Measurements from ENCODE around the gene FHOD1. TPM values are rescaled to one million over a fixed set of nuclear protein-coding genes. Genes with fewer than 3 reads are reported as not detected.

The FHOD1 gene
- total RNA-seq, 1 donor from 2014 or later = 50.4 TPM

GRCh38 chr16:67202956-67203493, 44.3 kb downstream of the FHOD1 start:
- Mint-ChIP-seq H3K9me3 (no peaks in the 10 kb centered on the region), H3K4me1 (peaks cover 2% of the 10 kb centered on the region), H3K4me3 (no peak overlapping the region), H3K27me3 (no peaks in the 10 kb centered on the region), H3K36me3 (ENCODE audit: low read depth) (peaks cover 47% of the 10 kb centered on the region), H3K27ac (no peak overlapping the region)
- TF ChIP-seq, protein P1, sequence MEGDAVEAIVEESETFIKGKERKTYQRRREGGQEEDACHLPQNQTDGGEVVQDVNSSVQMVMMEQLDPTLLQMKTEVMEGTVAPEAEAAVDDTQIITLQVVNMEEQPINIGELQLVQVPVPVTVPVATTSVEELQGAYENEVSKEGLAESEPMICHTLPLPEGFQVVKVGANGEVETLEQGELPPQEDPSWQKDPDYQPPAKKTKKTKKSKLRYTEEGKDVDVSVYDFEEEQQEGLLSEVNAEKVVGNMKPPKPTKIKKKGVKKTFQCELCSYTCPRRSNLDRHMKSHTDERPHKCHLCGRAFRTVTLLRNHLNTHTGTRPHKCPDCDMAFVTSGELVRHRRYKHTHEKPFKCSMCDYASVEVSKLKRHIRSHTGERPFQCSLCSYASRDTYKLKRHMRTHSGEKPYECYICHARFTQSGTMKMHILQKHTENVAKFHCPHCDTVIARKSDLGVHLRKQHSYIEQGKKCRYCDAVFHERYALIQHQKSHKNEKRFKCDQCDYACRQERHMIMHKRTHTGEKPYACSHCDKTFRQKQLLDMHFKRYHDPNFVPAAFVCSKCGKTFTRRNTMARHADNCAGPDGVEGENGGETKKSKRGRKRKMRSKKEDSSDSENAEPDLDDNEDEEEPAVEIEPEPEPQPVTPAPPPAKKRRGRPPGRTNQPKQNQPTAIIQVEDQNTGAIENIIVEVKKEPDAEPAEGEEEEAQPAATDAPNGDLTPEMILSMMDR (IDR thresholded peaks at IDR 0.05) = no peak
- intact Hi-C loops (cut with micrococcal nuclease) = no loop called here
- DNase-seq = no peak
- ChIA-PET CTCF (no interaction called here), POLR2A (no interaction called here)
- no peak for ATAC-seq (ENCODE audit: low read depth)

DNA sequence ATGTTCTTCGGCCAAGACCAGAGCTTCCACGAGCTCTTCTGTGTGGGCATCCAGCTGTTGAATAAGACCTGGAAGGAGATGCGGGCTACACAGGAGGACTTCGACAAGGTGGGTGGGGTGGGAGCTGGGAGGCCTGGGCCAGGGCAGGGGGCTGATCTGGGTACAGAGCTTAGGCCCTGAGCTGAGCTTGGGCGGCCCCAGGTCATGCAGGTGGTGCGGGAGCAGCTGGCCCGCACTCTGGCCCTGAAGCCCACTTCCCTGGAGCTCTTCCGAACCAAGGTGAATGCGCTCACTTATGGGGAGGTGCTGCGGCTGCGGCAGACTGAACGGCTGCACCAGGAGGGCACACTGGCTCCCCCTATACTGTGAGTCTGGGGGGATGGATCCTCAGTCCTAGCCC, 44.9 kb downstream of the FHOD1 start:
- intact Hi-C loops (cut with micrococcal nuclease) = no loop called here
- H3K27me3 Mint-ChIP-seq = no peaks in the 10 kb centered on the region
- ATAC-seq (ENCODE audit: low read depth) (no peak), DNase-seq (no peak)
- peaks cover 53% of the 10 kb centered on the region for H3K36me3 Mint-ChIP-seq (ENCODE audit: low read depth)
- no peak overlapping the region for H3K4me3 Mint-ChIP-seq
- H3K9me3 Mint-ChIP-seq = no peaks in the 10 kb centered on the region
- POLR2A ChIA-PET = no interaction called here
- H3K4me1 Mint-ChIP-seq = peaks cover 2% of the 10 kb centered on the region
- CTCF ChIA-PET = no interaction called here
- no peak overlapping the region for H3K27ac Mint-ChIP-seq
- TF ChIP-seq, protein P1 (IDR thresholded peaks at IDR 0.05) = no peak

DNA sequence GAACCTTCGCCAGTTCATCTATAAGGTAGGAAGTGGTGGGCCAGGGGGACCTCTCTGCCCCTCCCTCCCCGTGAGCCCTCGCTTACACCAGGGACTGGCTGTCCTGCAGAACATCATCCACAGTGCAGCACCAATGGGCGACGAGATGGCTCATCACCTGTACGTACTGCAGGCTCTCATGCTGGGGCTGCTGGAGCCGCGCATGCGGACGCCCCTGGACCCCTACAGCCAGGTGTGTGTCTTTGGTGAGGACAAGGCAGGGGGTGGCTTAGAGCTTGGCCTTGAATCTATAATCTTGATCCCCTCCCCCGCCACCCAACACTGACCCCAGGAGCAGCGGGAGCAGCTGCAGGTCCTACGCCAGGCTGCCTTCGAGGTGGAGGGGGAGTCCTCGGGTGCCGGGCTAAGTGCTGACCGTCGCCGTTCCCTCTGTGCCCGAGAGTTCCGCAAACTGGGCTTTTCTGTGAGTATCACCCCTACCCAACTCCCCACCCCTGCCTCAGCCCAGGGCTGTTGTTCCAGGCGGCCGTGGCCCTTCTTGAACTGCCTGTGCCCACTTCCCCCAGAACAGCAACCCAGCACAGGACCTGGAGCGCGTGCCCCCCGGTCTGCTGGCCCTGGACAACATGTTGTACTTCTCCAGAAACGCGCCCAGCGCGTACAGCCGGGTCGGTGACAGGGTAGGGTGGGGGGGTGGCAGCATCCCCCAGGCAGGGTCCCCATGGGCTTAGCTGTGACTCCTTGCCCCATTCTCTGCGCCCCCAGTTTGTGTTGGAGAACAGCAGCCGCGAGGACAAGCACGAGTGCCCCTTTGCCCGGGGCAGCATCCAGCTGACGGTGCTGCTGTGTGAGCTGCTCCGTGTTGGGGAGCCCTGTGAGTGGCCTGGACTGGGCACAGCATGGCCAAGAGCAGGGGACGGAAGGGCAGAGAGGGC, 45.6 kb downstream of the FHOD1 start:
- TF ChIP-seq, protein P1 (IDR thresholded peaks at IDR 0.05) = no peak
- intact Hi-C loops (cut with micrococcal nuclease) = no loop called here
- ATAC-seq (ENCODE audit: low read depth) (no peak), DNase-seq (no peak)
- Mint-ChIP-seq H3K9me3 (no peaks in the 10 kb centered on the region), H3K27me3 (no peaks in the 10 kb centered on the region), H3K27ac (no peak overlapping the region), H3K4me1 (peaks cover 4% of the 10 kb centered on the region), H3K4me3 (no peak overlapping the region), H3K36me3 (ENCODE audit: low read depth) (peaks cover 59% of the 10 kb centered on the region)
- ChIA-PET CTCF (no interaction called here), POLR2A (no interaction called here)

DNA sequence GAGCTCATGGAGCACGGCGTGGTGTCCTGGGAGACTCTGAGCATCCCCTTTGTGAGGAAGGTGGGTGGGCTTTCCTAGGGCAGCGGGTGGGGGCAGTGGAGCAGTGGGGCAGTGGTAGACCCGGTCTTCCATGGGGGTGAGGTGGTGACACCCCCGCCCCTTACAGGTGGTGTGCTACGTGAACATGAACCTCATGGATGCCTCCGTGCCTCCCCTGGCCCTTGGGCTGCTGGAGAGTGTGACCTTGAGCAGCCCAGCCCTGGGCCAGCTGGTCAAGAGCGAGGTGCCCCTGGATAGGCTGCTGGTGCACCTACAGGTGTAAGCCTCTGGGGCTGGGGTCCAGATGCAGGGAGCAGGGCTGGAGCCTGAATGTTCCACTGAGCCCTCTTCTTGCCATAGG, 46.8 kb downstream of the FHOD1 start:
- ChIA-PET POLR2A (no interaction called here), CTCF (no interaction called here)
- Mint-ChIP-seq H3K27me3 (no peaks in the 10 kb centered on the region), H3K4me1 (peaks cover 8% of the 10 kb centered on the region), H3K36me3 (ENCODE audit: low read depth) (peaks cover 68% of the 10 kb centered on the region), H3K4me3 (no peak overlapping the region), H3K9me3 (no peaks in the 10 kb centered on the region), H3K27ac (no peak overlapping the region)
- DNase-seq = no peak
- intact Hi-C loops (cut with micrococcal nuclease) = no loop called here
- TF ChIP-seq, protein P1 (IDR thresholded peaks at IDR 0.05) = no peak
- ATAC-seq (ENCODE audit: low read depth) = no peak

- TF ChIP-seq, protein P1 (IDR thresholded peaks at IDR 0.05) = no peak
- ATAC-seq (ENCODE audit: low read depth) (peak; percentile 27), DNase-seq (no peak)
- no peaks in the 10 kb centered on the region for H3K9me3 Mint-ChIP-seq
- intact Hi-C loops (cut with micrococcal nuclease) = no loop called here
- peaks cover 75% of the 10 kb centered on the region for H3K36me3 Mint-ChIP-seq (ENCODE audit: low read depth)
- H3K27ac Mint-ChIP-seq = no peak overlapping the region
- no peak overlapping the region for H3K4me3 Mint-ChIP-seq
- ChIA-PET POLR2A (interaction anchor here (0.6 kb wide), 1 partner anchor 151 kb away, joined by 6 read pairs; no protein-coding TSS in a partner anchor), CTCF (no interaction called here)
- no peaks in the 10 kb centered on the region for H3K27me3 Mint-ChIP-seq
- peaks cover 8% of the 10 kb centered on the region for H3K4me1 Mint-ChIP-seq
These were observed 47.5 kb downstream of the FHOD1 start for GRCh38 chr16:67199808-67200198.

All from activated B cell treated with CpG ODN at 0.5 μM for 24 hours (primary cell).